GM18520 (cell line): Measurements from ENCODE around the gene ZFP62.
"Not testable (repeated sequence)": the region's sequence is repeated elsewhere in the genome, so short reads cannot be mapped to it uniquely, and the experiment has no call there.

Experiments
- ATAC-seq: cut with Tn5 transposase; IDR thresholded peaks from one replicate; pipeline ENCODE4 v1.9.1; 2021; ENCODE audit not compliant: unreplicated experiment

ZFP62 gene

DNA sequence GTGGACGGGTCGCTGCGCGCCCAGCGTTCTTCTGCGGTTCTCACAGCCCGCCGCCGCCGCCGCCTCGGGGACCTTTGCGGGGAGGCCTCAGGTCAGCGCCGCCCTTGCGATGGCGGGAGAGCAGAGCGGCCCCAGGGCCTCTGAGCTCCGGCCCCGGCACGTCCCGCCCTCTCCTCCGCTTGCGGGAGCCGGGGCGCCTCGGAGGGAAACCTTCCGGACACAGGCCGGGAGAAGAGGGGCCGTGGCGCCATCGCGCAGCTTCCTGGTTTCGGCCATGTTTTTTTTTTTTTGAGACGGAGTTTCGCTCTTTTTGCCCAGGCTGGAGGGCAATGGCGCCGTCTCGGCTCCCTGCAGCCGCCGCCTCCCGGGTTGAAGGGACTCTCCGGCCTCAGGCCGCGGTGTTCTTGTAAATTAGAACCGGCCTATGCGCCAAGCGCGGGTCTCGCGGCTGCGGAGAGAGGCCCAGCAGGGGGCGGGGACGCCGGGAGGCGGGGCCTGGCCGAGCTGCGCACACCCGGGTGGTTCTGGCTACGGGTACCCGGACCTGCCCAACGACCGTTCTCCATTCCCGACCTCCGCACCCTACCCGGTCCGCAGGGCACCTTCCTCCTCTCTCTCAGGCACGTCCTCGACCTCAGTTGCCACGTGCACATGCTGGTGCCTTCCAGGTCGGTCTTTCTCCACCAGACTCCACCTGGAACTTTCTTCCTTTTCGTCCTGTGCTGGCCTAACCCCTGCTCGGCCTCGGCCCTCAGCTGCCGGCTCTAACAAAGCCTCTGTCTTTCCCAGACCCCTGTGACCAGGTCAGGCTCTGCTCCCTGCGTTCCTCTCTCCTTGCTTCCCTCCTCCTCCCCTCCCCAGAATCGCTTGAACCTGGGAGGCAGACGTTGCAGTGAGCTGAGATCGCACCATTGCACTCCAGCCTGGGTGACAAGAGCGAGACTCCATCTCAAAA, 29.7 kb downstream of the ZFP62 start:
- ATAC-seq = peak; percentile 66

DNA sequence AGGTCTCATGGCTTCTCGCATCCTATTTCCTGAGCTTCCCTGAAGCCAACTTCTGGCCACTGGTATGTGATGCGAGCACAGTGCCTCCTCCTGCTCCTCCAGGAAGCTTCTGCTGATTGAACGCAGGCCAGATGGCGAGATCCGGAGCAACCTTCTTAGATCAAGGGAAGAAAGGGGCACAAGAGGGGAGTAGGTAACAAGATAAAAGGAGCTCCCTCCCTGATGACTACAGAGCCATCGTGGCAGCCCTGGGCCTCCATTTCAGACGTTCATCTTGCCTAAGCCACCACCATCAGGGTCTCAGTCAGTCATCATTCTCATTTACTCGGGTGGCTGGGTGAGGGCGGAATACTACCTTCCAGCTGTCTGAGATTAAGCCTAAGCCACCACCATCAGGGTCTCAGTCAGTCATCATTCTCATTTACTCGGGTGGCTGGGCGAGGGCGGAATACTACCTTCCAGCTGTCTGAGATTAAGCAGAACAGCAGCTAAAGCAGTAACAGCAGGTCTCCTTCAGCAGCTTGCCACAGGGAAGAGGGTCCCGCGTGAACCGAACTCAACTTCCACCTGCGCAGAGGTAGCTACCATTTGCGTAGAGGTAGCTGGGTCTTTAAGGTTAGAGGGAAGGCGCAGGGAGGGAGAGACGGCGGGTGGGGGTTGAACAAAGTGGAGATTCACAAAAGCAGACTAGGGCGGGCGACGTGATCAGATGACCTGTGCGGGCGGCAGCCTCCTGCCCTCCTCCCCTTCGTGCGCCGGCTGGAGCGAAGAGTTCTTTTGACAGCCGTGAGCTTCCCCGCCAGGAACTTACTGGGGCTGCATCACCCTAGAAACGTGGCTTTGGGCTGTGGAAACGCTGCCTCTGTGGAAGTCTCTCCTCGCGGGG, 30.6 kb downstream of the ZFP62 start:
- ATAC-seq = peak; percentile 17

DNA sequence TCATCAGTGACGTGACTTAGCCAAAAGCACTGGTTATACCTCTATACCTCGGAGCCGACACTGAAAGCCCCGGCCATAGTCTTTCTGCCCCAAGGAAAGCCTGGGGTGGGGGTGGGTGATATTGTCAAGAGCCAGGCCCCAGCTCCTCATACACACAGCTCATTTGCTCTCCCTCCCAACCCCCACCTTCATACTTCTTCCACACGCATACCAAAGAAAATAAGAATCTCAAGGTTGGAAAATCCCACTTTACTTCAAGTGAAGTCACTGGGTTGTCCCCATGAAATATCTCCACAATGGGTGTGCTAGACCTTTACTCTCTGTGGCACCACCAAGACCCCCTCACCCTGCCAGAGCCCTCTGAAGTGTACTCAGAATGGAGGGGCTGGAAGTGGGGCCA, 31.4 kb downstream of the ZFP62 start:
- ATAC-seq = no peak

DNA sequence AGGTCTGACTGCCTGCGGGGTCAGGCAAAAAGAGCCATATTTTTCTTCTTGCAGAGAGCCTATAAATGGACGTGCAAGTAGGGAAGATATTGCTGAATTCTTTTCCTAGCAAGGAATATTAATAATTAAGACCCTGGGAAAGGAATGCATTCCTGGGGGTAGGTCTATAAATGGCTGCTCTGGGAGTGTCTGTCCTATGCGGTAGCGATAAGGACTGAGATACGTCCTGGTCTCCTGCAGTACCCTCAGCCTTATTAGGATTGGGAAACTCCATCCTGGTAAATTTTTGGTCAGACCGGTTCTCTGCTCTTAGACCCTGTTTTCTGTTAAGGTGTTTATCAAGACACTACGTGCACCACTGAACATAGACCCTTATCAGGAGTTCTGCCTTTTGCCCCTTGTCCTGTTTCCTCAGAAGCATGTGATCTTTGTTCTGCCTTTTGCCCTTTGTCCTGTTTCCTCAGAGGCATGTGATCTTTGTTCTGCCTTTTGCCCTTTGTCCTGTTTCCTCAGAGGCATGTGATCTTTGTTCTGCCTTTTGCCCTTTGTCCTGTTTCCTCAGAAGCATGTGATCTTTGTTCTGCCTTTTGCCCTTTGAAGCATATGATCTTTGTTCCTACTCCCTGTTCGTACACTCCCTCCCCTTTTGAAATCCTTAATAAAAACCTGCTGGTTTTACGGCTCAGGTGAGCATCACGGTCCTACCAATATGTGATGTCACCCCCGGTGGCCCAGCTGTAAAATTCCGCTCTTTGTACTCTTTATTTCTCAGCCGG, 32.1 kb downstream of the ZFP62 start:
- ATAC-seq = not testable (repeated sequence)

DNA sequence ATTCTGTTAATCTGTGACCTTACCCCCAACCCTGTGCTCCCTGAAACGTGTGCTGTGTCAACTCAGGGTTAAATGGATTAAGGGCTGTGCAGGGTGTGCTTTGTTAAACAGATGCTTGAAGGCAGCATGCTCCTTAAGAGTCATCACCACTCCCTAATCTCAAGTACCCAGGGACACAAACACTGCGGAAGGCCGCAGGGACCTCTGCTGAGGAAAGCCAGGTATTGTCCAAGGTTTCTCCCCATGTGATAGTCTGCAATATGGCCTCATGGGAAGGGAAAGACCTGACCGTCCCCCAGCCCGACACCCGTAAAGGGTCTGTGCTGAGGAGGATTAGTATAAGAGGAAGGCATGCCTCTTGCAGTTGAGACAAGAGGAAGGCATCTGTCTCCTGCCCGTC, 33.7 kb downstream of the ZFP62 start:
- not testable (repeated sequence) for ATAC-seq

DNA sequence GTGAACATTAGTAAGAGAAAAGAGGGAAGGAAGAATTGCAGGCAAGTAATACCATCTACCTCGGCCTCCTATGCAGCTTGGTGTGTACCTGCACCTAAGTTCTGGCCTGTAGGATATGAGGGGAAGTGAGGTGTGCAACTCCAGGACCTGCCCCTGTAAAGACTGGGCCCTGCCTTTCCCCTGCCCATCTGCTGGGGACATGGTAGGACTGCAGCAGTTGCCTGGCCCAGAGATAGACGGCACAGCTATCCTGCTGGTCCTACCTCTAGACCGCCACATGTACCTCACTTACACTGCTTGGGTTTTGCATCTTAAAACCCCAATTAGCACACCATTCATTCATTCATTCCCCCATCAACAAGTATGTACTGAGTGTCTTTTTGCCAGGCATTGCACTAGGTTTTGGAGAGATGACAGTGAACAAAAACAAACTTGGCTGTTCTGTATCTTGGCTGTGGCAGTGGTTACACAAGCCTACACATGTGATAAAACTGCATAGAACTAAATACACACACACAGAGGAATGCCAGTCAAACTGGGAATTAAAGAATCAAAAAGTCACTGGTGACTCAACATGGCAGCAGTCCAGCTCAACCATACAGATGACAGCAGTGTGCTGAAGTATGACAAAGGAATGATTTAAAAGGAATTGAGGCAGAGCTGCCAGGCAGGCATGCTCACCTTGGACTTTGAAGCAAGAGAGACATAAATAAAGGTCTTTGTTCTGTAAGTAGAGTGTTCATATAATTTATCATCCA, 35.1 kb downstream of the ZFP62 start:
- no peak for ATAC-seq

DNA sequence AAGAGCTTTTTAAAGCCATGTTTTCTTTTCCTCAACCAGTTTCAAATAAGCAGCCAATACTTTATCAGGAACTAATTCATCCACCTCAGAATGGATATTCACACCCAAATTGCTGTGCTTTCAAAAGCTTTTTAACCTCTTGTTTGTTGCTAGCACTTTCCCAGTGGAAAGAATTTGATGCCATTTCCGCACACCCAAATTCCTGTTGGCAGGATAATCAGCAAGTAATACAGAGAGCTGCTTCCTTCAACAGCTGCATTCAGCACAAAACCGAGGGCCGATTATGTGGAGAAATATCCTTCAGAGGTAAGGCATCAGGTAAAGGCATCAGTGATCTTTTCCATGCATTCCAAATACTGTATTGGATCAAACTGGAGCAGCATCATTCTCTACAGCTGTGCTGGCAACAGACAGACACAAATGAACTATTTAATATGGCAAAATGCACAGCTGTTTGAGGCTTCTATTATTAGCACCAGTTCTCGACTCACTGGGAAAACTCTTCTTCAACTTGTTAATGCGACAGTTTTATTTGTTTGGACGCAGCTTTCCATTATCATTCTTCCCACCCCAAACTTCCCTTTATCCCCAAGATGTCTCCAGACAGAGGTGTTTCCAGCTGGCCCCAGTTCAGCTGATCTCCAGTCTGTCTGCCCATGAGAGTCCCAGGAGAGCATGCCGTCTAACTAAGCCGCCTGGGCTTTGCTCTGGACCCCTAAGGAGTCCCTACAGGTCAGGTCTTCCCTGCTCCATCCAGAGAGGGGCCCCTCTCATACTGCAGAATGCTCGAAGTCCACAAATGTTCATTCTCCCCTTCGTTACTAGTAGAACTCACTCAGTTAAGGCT, 36.2 kb downstream of the ZFP62 start:
- ATAC-seq = no peak

DNA sequence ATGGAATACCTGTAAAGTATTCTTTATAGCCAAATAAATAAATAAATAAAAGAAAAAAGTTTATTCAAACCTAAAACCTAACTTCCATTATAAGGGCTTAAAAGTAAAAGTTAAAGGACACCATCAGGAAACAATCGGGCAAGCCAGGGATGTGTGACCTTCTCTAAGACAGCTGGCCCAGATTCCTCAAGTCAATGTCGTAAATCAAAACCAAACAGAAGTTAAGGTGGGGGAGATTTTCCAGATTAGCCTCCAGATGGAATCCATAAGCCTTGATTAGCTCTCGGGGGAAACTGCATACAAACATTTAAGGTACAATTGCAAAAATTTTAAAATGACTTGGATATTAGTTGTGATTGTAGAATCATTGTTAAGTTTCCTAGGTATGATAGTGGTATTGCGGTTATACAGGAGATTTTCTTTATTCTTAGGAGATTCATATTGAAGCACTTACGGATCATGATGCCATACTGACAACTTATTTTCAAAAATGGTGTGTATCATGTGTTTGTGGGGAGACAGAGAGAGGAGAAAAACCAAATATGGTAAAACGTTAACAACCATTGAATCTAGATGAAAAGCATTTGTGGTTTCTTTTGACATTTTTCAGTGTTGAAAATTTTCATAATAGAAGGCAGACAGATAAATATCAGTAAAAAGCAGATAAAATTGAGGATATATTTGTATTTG, 37.0 kb downstream of the ZFP62 start:
- ATAC-seq = no peak

DNA sequence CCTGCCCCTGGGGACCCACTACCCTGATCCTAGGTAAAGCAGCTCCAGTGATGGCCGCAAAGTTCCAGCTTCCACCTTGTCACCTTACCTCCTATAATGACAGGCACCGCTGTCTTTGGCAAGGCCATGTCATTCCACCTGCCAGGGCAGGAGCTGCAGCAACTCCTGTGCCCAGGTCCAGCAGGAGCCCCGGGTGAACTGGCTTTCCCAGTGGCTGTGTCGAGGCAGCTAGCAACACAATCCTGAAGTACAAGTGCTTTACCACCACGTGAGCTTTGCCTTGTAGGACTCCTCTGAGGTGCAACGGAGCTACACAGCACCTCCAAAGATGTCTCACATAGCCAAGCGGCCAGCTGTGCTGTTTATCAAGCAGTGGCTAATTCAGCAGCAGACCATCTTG, 37.7 kb downstream of the ZFP62 start:
- ATAC-seq = no peak

DNA sequence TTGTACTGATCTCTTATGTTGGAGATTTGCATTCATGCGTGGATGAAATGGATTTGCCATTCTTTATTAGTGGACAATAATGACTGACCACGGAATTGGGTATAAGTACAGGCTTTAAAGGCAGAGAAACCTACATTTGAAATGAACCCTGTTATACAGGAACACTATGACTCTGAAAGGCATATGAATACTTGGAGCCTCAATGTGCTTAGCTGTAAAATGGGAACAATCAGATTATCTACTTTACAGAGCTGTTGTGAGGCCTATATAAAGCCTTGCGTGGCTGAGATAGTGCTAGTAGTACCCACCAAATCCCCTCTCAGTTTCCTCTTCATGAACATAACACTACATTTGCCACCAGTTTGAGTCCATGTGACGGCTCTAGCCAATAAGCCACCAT, 39.5 kb downstream of the ZFP62 start:
- ATAC-seq = no peak

DNA sequence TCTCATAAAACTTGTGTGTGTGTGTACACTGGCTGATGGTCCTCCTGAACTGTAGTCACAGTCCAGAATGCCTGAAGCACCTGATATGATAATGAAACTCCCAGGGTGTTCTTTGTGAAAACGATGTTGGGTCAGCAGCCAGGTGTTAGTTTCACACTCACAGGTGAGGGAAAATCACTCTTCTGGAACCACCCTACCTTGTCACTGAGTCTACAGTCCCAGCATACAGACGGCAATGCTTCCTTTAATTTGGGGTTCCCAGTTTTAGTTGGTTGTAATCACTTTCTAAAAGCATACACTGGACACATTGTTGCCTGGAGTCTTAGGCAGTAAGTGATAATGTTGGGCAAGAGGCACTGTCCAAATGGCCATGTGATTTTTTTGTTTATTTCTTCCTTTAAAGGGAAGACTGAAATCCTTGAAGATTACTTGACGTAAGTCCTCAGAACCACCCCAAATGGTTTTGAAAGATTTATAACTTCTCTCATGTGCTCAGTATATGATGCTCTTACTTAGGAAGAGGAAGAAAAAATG, 40.2 kb downstream of the ZFP62 start:
- peak; percentile 64 for ATAC-seq

DNA sequence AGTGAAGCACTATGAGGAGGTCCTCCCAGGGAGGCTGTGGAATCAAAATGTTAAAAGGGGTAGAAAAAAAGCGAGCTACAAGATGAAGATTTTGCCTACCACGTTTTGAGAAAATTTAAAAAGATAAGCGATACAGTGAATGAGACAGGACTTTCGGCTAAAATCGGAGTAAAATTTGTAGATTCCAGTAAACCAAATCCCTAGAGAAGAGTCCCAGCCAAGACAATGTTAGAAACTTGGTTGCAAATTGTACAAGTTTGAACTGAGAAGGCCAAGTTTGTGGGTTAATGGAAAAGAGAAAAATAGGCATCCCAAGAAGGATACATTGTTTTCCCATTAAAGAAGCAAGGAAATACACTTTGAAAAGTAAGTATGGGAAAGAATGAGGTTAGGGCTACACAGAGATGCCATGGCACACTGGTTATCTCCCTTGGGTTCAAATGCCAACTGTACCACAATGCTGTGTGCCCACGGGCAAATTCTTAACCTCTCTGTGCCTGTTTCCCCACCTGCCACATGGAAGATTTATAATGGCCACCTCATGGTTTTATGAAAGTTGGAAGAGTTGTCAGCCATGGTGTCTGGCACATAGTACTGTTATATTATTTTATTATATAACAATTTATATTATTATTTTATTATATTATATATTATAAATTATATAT, 42.3 kb downstream of the ZFP62 start:
- no peak for ATAC-seq

DNA sequence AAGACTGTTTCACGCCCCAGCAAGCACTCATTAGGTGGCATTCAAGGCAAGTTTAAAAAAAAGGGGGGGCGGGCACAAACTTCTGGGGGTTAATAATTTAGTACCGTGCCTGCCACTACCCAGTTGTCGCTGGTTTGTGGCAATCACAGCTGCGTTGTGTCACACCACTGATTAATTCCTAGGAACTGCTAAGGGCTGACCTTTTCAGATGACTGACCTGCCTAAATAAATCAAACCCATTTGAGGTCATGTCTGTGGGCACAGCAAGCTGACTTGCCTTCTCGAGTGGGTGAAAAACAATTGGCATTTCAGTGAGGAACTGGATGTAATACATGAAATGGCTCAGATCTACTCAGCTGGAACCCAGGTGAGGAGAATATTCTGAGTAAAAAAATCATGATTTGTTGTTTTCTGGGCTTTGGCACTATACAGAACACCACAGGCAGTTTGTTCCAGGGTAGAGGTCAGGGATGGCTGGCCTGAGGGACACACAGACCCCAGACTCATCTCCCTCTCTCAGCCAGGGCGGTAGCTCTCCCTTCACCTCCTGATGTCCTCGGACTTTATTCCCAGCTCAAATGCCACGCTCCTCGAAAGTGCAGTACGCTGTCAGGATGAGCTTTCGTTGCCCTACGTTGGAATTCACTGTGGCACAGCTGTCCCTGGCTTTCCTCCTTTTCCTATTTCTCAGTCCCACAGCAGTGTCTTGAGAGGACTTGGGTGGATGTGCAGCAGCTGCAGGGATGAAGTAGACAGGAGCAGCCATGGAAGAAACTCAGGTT, 43.0 kb downstream of the ZFP62 start:
- no peak for ATAC-seq

DNA sequence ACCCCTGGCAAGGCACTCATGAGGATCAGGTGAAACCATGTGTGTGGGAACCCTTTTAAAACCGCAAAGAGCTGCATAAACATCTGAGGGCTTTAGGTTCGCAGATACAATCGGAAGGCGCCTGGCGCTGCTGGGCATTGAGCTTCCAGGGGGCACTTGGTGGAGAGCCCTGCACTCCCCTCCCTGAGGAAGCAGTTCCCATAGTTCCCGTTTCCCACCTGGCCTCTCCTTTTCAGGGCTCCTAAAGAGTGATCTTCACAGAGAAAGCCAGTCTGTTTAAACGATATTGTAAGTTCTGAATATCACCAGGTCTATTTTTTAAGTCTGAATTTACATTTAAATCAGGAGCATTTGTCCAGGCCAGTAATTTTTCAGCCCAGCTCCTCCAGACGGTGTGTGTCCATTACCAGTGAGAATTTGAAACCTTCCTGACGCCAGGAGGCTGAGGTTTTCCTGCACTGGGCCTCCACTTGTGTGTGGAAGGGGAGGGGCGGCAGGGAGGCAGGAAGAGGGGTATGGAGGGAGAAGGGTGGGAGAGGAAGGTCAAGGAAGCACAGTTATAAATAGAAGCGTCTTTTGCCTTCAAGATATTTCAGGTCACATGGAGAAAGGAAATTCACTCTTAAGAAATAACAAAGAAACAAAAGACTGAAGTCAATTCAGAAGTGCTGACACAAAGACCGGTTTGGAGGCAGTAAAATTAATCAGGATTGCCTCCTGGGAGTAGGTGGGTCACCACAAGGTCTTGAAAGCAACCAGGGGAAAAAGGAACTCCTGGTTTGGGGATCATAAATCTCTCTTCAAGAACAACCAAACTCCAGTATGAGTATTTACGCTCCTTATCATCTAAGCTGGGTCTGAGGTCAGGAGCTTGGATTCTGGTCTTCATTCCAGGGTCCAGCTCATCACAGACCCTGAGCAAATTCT, 44.2 kb downstream of the ZFP62 start:
- ATAC-seq = no peak

DNA sequence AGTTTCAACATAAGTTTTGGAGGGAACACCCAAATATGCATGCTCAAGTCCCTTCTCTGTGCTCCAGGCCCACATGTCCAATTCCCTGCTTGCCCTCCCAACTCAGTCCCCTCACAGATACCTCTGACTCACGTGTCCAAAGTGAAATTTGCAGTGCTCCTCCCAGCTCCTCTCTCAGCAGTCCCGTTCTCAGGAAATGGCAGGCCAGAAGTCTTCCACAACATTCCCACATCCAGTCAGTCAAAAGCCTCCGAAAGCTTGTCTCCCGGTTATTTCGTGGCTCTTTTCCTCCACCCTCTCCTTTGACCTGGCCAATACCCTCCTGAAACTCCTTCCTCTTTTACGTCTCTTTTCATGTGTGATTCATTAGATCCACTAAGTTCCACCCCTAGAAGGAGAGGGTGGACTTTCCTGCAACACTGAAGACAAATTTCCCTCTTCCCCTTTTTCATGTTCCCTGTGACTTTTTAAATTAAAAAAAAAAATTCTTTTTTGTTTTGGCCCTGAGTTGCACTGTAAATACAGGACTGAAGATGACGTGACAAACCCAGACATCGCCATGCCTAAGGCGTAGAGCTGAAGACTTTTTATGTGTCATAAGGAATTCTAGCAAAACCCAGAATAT, 45.7 kb downstream of the ZFP62 start:
- no peak for ATAC-seq

DNA sequence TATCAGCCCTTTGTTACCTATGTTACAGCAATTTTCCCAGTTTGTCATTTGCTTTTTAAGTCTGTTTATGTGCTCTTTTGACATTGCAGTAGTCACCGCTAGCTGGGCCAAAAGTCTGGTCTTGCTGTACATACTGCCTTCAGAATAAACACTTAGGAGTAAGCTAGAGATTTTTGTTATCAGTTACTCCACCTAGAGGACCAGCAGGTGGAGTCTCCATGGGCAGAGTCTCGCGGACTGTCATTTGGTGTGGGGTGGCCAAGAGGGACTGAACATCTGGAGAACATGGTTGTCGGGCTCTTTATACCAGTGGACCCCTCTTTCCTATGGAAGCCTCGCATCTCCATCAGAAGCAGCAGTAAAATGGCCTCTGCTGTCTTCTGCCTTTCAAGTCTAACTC, 47.7 kb downstream of the ZFP62 start:
- ATAC-seq = no peak
